Lower leg skin (tissue), 4 donors: ENCODE measurements around the gene F2RL2. TPM values are rescaled to one million over a fixed set of nuclear protein-coding genes. Genes with fewer than 3 reads are reported as not detected.

Experiments used
- DNase-seq, 2 donors: peaks; one replicate each; pipeline ENCODE4 v3.0.0-alpha.2; 2019; ENCODE audit warnings: low spot score in 2 of 2
- H3K4me3 ChIP-seq: fragments of 200-600 bp; sonication (generic); 2 replicates; pipeline ENCODE4 v1.5.1; 2017; ENCODE audit warnings: mild to moderate bottlenecking, low read depth; ENCODE audit not compliant: poor library complexity, severe bottlenecking
- CTCF ChIP-seq, 3 donors: fragments of 450-650 bp; IDR thresholded peaks; one replicate each; pipeline ENCODE4 v1.5.1; 2016; ENCODE audit warnings: antibody characterized with exemption in 3 of 3, mild to moderate bottlenecking in 3 of 3, moderate library complexity in 2 of 3
- POLR2A ChIP-seq, 2 donors: fragments of 450-650 bp; IDR thresholded peaks; one replicate each; pipeline ENCODE4 v1.6.1; 2016 to 2017; ENCODE audit warnings: antibody characterized with exemption in 2 of 2, mild to moderate bottlenecking in 1 of 2, moderate library complexity in 1 of 2
- WGBS, 2 donors: methylation state at CpG; one replicate each; pipeline ENCODE4 v1.1.5; 2018; 5-methylcytosine and 5-hydroxymethylcytosine counted together
- intact Hi-C: fragments of 100-400 bp; cut with DNase I; formaldehyde crosslinking; loops from one replicate; pipeline ENCODE4 v1.15.0; 2023; ENCODE audit warnings: low total_unique reads
- total RNA-seq, 4 donors: library from RNA; depleted of rRNA; stranded (reverse); fragments of >200 nt; gene quantifications; one replicate each; pipeline ENCODE4 v1.1.0, GENCODE V29; 2016

Gene F2RL2
- total RNA-seq, 4 donors from 2014 or later = 0.55 to 1.8 (median 1.2) TPM

GRCh38 chr5:76582230-76583162 lies 40.7 kb downstream of the F2RL2 start:
- DNase-seq = no peak
- WGBS, 2 donors = 83% methylated on average over 6 of the region's 6 CpGs
- intact Hi-C loops = no loop called here
- no peak overlapping the region for H3K4me3 ChIP-seq
- no peak for TF ChIP-seq POLR2A (IDR thresholded peaks at IDR 0.05)
- no peak for TF ChIP-seq CTCF (IDR thresholded peaks at IDR 0.05)

GRCh38 chr5:76580981-76581380 lies 42.2 kb downstream of the F2RL2 start:
- WGBS, 2 donors = 89 to 92% methylated on average over 3 of the region's 3 CpGs
- intact Hi-C loops = no loop called here
- no peak for DNase-seq

GRCh38 chr5:76579166-76579937 lies 43.9 kb downstream of the F2RL2 start:
- WGBS, 2 donors = 74 to 77% methylated on average over 7 of the region's 7 CpGs
- DNase-seq = no peak
- TF ChIP-seq CTCF (IDR thresholded peaks at IDR 0.05) (no peak), POLR2A (IDR thresholded peaks at IDR 0.05) (no peak)
- no peak overlapping the region for H3K4me3 ChIP-seq
- intact Hi-C loops = no loop called here

More at GRCh38 chr5:76580981-76581380, 42.2 kb downstream of the F2RL2 start:
- no peak for TF ChIP-seq CTCF (IDR thresholded peaks at IDR 0.05)
- no peak for TF ChIP-seq POLR2A (IDR thresholded peaks at IDR 0.05)
- no peak overlapping the region for H3K4me3 ChIP-seq

- 84 to 96% methylated on average over 4 of the region's 4 CpGs for WGBS, 2 donors
- TF ChIP-seq POLR2A (IDR thresholded peaks at IDR 0.05) (no peak), CTCF (IDR thresholded peaks at IDR 0.05) (no peak)
- intact Hi-C loops = no loop called here
- DNase-seq = no peak
- no peak overlapping the region for H3K4me3 ChIP-seq
Measured at GRCh38 chr5:76576996-76577395, 46.2 kb downstream of the F2RL2 start.

- intact Hi-C loops = no loop called here
- DNase-seq = no peak
- no peak overlapping the region for H3K4me3 ChIP-seq
- TF ChIP-seq CTCF (IDR thresholded peaks at IDR 0.05) (no peak), POLR2A (IDR thresholded peaks at IDR 0.05) (no peak)
Measured at GRCh38 chr5:76576450-76576849, 46.8 kb downstream of the F2RL2 start.
